ENCODE data around the gene TRIM39. TPM values are rescaled to one million over a fixed set of nuclear protein-coding genes. Genes with fewer than 3 reads are reported as not detected.

Gene TRIM39
- total RNA-seq, 4 donors from 2014 or later: 7.6 to 19.1 (median 10.8) TPM

- no peak for DNase-seq
- H3K27me3 ChIP-seq: peaks cover 75% of the 10 kb centered on the region
Observed at GRCh38 chr6:30356536-30356935, 29.8 kb downstream of the TRIM39 start.

GRCh38 chr6:30357678-30358540 lies 31.2 kb downstream of the TRIM39 start:
- DNase-seq: peak; percentile 44
- H3K36me3 ChIP-seq: no peaks in the 10 kb centered on the region
- H3K9me3 ChIP-seq: no peaks in the 10 kb centered on the region
- peak overlapping the region; percentile 18 to 45 (median 21) for H3K4me3 ChIP-seq
- WGBS, 2 donors (ENCODE audit: low coverage in 1 of 2): 9 to 17% methylated on average over 9 to 40 of the region's 40 CpGs
- TF ChIP-seq CTCF (IDR thresholded peaks at IDR 0.05) (peak; percentile 50 to 77 (median 74)), POLR2A (IDR thresholded peaks at IDR 0.05) (no peak)
- intact Hi-C loops (cut with DNase I; ENCODE audit: low total_unique reads): loop anchor here (5.0 kb wide), 1 partner anchor 39 kb away; no protein-coding TSS in a partner anchor
- peaks cover 83% of the 10 kb centered on the region for H3K27me3 ChIP-seq
- in situ Hi-C loops (cut with MboI; ENCODE audit: low pct_ligation_motif_present in 1 of 4, low pct_unique_long_range_greater_than_20kb in 1 of 4, low sequenced_read_pairs in 3 of 4): no loop called here
- peak overlapping the region; percentile 55 to 81 (median 73) for H3K27ac ChIP-seq
- peaks cover 0 to 11% (median 3%) of the 10 kb centered on the region in 4 donors for H3K4me1 ChIP-seq

More at GRCh38 chr6:30356536-30356935, 29.8 kb downstream of the TRIM39 start:
- no peaks in the 10 kb centered on the region for H3K36me3 ChIP-seq
- no peak overlapping the region for H3K4me3 ChIP-seq
- peak overlapping the region in 2 of 4 donors; percentile 78 to 81 for H3K27ac ChIP-seq
- intact Hi-C loops (cut with DNase I; ENCODE audit: low total_unique reads) (loop anchor here (5.0 kb wide), 1 partner anchor 41 kb away; no protein-coding TSS in a partner anchor), in situ Hi-C loops (cut with MboI; ENCODE audit: low pct_ligation_motif_present in 1 of 4, low pct_unique_long_range_greater_than_20kb in 1 of 4, low sequenced_read_pairs in 3 of 4) (no loop called here)
- peaks cover 0 to 11% (median 3%) of the 10 kb centered on the region in 4 donors for H3K4me1 ChIP-seq
- WGBS, 2 donors (ENCODE audit: low coverage in 1 of 2): 25 to 71% methylated on average over 1 of the region's 1 CpG
- TF ChIP-seq POLR2AphosphoS5 (IDR thresholded peaks at IDR 0.05) (no peak), POLR2A (IDR thresholded peaks at IDR 0.05) (no peak), EP300 (IDR thresholded peaks at IDR 0.05; ENCODE audit: low read depth) (no peak), CTCF (IDR thresholded peaks at IDR 0.05) (no peak)
- no peaks in the 10 kb centered on the region for H3K9me3 ChIP-seq

GRCh38 chr6:30359276-30359675 lies 32.5 kb downstream of the TRIM39 start:
- intact Hi-C loops (cut with DNase I; ENCODE audit: low total_unique reads) (loop anchor here (5.0 kb wide), 1 partner anchor 38 kb away; no protein-coding TSS in a partner anchor), in situ Hi-C loops (cut with MboI; ENCODE audit: low pct_ligation_motif_present in 1 of 4, low pct_unique_long_range_greater_than_20kb in 1 of 4, low sequenced_read_pairs in 3 of 4) (no loop called here)
- peaks cover 84% of the 10 kb centered on the region for H3K27me3 ChIP-seq
- H3K4me3 ChIP-seq: no peak overlapping the region
- H3K27ac ChIP-seq: no peak overlapping the region
- DNase-seq: no peak
- H3K4me1 ChIP-seq: peaks cover 0 to 11% (median 3%) of the 10 kb centered on the region in 4 donors
- TF ChIP-seq EP300 (IDR thresholded peaks at IDR 0.05; ENCODE audit: low read depth) (no peak), POLR2AphosphoS5 (IDR thresholded peaks at IDR 0.05) (no peak), CTCF (IDR thresholded peaks at IDR 0.05) (no peak), POLR2A (IDR thresholded peaks at IDR 0.05) (no peak)
- H3K36me3 ChIP-seq: no peaks in the 10 kb centered on the region
- WGBS, 2 donors (ENCODE audit: low coverage in 1 of 2): 40 to 58% methylated on average over 2 to 5 of the region's 5 CpGs
- H3K9me3 ChIP-seq: no peaks in the 10 kb centered on the region

GRCh38 chr6:30360139-30360538 lies 33.4 kb downstream of the TRIM39 start:
- Histone ChIP-seq H3K27me3 (peaks cover 84% of the 10 kb centered on the region), H3K36me3 (no peaks in the 10 kb centered on the region), H3K9me3 (no peaks in the 10 kb centered on the region), H3K4me1 (peaks cover 0 to 11% (median 3%) of the 10 kb centered on the region in 4 donors), H3K4me3 (no peak overlapping the region), H3K27ac (no peak overlapping the region)
- intact Hi-C loops (cut with DNase I; ENCODE audit: low total_unique reads): no loop called here
- DNase-seq: no peak
- TF ChIP-seq POLR2A (IDR thresholded peaks at IDR 0.05): no peak
- TF ChIP-seq CTCF (IDR thresholded peaks at IDR 0.05): no peak
- TF ChIP-seq POLR2AphosphoS5 (IDR thresholded peaks at IDR 0.05): no peak
- TF ChIP-seq EP300 (IDR thresholded peaks at IDR 0.05; ENCODE audit: low read depth): no peak
- WGBS, 2 donors (ENCODE audit: low coverage in 1 of 2): 61 to 84% methylated on average over 10 to 13 of the region's 13 CpGs
- in situ Hi-C loops (cut with MboI; ENCODE audit: low pct_ligation_motif_present in 1 of 4, low pct_unique_long_range_greater_than_20kb in 1 of 4, low sequenced_read_pairs in 3 of 4): no loop called here

All from transverse colon (tissue), 4 donors.